ENCODE measurements around the gene SPATA16.

GRCh38 chr3:173058229-173058628 is 82.8 kb downstream of the SPATA16 start:
- TF ChIP-seq POLR2AphosphoS5 (IDR thresholded peaks at IDR 0.05) (no peak), POLR2A (IDR thresholded peaks at IDR 0.05) (no peak), CTCF (IDR thresholded peaks at IDR 0.05) (no peak), EP300 (IDR thresholded peaks at IDR 0.05) (no peak)

Data from suprapubic skin (tissue), 4 donors.